Measurements from ENCODE around the gene IL23A.
"Not testable (repeated sequence)": the region's sequence is repeated elsewhere in the genome, so short reads cannot be mapped to it uniquely, and the experiment has no call there.

Gene IL23A

DNA sequence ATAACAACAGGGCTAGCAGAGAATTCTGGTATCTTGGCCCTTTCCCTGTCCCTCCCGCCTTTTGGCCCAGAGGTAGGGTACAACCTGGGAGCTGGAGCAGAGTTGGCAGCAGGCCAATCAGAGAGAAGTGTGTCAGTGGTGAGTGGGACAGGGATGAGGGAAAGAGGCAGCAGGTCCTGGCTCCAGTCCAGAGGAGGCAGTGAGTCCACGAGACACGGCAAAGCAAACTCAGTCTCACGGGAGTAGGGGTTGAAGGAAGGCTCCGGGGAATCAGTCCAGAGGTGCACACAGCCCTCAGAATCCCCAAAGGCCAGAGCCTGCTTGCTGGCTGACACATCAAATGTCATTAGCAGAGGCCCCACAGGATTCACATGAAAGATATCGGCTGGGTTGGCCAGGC is 12.2 kb upstream of the IL23A start:
- DNase-seq = no peak

DNA sequence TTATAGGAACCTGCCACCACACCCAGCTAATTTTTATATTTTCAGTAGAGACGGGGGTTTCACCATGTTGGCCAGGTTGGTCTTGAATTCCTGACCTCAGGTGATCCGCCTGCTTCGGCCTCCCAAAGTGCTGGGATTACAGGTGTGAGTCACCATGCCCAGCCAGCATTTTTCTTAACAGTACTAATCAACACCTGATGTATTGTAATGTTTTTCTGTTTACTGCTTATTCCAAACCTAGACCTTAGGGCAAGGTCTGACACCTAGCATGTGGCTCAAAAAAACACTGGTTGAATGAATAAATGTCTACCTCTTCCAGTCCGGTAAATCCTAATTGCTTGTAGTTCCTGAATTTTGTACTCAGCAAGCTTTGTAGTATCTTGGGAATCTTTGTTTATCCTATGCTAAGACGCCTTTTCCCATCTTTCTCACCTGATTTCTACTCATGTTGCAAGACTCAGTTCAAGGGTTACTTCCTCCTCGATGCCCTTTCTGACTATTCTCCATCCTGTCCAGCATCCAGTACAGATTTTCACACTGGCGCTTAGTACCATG is 7.7 kb upstream of the IL23A start:
- DNase-seq = no peak

DNA sequence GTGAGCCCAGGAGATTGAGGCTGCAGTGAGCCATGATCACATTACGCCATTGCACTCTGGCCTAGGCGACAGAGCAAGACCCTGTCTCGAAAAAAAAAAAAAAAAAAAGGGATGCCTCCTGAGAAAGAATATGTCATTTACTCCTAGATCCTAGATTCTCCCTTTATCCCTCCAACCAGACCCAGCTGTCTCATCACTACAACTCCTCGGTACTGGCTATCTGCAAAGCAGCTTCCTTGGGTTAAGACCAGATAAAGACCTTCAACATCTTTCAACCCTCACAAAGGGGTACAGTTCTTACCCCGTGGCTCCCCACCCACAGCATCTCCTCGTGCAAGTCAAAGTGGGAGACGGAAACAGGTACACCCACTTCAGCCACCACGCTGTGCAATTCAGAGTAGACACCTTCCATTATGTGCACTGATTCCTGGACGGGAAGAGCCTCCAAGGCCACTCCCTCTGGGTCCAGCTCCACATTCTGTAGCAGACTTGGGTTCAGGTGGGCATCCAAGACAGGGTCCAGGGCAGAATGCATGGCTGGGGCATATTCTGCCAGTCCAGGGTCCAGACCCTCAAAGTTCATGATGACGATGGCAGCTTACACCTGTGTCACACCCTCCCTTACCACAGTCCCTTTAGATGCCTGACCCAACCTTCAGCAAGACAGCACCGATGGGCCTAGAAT is 6.0 kb upstream of the IL23A start:
- no peak for DNase-seq

GRCh38 chr12:56333197-56333678 is 5.4 kb upstream of the IL23A start:
- no peak for DNase-seq

DNA sequence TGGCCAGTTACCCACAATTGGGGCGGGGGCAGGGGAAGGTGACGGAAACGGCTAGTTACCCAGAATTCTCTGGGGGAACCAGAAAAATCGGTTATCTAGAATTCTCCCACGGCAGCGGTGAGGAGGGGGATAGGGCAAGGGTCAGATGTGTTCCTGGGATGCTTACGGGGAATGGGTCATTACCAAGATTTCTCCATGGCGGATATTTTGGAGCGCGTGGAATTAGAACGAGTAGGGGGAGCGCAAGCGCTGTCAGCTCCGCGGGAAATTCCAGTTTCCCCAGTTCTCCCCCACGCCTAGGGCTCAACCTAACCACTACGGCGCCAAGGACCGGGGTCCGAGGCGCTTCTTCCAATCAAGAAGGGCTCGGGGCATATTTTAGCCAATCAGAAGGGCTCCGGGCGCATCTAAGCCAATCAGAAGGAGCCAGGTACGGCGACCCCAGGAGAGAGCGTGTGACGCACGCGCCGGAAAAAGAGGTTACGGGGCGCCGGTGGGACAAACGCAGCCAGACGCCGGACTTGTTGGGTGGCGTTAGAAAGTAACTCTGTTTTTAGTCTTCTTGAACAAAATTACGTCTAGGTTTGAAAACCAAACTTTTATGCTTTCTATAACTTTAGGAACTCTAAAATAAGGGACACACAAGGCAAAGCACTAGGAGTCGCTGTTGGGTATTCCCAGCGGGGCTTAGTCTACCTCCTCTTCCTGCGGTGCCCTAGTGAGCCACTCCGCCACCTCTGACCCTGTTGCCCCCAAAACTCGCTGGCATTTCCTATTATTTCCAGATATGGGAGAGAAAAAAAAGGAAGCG is 4.8 kb upstream of the IL23A start, which contains the start of gene PAN2:
TSS of gene PAN2 (minus strand) at position 322 of the 811 bp plus-strand sequence. CDS start 906 bp downstream, outside the sequence.
- DNase-seq = peak; percentile 94 to 95

DNA sequence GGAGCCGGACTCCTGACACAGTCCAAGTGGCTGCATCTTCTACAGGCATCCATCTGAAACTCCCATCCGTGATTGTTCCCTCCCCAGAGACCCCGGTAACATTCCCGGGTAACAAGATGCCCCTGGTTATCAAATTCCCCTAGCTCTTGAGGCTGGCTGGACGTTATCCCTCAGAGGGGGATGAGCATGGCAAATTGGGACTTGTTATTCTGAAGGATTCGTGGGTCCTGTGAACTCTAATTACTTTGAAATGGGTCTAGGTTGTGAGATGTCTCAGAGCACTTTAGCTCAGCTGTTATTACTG is 4.2 kb upstream of the IL23A start:
- DNase-seq = no peak

- DNase-seq = not testable (repeated sequence)
These were observed 3.2 kb upstream of the IL23A start for GRCh38 chr12:56335527-56335926.

GRCh38 chr12:56336361-56337167 is 2.1 kb upstream of the IL23A start:
- no peak for DNase-seq

DNA sequence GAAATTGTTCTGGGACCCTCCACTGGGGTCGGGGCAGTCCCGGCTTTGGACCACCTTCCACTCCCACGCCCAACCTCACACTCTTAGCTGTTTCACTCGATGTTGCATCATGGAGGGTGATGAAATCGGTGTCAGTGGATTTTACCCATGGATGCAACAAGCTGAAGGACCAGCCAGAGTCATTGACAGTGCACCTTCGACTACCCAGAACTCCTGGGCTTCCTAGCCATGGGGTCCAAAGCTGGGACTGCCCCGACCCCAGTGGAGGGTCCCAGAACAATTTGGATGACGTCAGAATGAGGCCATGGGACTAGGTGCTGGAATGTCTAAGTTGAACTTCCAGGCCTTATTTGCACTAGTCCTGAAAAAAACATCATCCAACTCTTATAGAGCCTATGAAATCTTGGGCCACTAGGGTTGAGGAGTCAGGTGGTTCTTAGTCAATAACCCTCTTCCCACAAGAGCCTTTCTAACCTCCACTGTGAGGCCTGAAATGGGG is 882 bp upstream of the IL23A start:
- peak in 1 of 2 experiments; percentile 25 for DNase-seq

- DNase-seq = no peak
These were observed 406 bp downstream of the IL23A start for GRCh38 chr12:56339158-56339422.

DNA sequence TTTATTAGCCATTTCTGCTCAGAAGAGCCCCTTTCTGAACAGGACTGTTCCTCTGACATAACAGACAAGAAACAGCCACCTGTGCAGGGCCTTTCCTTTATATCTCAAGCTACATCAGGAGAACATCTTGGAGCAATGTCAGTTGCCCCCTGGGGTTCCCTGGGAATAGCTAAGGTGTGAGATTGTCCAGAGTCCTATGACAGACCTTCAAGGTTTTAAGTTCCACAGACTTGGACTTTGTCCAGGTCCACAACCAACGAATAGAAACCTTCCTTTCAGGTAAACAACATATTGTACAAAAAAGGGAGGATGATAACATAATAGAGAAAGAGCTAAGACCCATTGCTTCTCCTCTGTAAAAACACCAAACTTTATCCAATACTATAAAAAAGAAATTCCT is 2.9 kb downstream of the IL23A start:
- no peak for DNase-seq

DNA sequence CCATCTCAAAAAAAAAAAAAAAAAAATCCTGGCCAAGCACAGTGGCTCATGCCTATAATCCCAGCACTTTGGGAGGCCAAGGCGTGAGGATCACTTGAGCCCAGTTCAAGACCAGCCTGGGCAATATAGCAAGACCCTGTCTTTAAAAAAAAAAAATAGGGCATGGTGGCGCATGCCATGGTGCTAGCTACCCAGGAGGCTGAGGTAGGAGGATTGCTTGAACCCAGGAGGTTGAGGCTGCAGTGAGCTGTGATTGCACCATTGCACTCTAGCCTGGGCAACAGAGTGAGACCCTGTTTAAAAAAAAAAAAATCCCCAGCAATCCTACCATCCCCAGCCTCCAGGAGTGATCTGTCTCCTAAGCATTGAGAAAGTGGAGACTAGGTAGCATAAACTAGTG is 3.6 kb downstream of the IL23A start:
- DNase-seq = not testable (repeated sequence)

- peak in 1 of 2 experiments; percentile 47 for DNase-seq
These were observed 8.0 kb downstream of the IL23A start for GRCh38 chr12:56346675-56347074.

- DNase-seq = not testable (repeated sequence)
These were observed 8.6 kb downstream of the IL23A start for GRCh38 chr12:56347255-56347654.

- no peak for DNase-seq
These were observed 10.1 kb downstream of the IL23A start for GRCh38 chr12:56348776-56349175.

DNA sequence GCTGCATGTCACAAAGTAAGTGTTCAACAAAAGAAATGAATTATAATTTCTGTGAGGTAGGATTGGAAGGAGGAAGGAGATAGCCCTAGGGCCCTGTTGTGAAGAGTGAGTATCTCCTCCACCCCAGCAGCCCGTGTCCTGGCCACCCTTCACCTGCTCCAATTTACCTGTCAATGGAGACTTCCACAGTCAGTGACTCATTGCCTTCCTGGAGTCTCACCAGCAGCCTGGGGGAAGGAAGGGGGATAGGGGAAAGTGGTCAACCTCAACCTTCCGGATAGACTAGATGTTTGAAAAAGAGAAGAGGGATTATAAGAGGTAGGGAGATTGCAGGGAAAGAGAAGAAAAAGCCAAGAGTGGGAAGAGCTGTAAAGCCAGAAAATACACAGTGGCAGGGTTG is 12.0 kb downstream of the IL23A start:
- no peak for DNase-seq

DNA sequence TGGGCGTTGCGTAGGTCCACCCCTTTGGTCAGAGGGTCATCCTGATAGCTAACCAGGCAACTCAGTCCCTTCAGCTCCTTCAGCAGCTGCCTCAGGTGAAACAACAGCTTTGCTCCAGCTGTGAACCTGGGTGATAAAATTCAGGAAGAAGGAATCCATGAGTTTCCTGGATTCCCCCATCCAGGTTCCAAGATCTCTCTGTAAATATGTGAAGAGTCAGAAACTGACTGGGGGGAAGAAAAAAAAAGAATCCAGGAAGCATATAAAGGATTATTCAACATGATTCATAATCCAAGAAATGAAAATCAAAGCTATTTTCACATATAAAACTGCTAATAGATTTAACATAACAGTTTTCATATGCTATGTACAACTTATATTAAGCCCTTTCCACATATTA is 12.6 kb downstream of the IL23A start:
- DNase-seq = no peak

DNA sequence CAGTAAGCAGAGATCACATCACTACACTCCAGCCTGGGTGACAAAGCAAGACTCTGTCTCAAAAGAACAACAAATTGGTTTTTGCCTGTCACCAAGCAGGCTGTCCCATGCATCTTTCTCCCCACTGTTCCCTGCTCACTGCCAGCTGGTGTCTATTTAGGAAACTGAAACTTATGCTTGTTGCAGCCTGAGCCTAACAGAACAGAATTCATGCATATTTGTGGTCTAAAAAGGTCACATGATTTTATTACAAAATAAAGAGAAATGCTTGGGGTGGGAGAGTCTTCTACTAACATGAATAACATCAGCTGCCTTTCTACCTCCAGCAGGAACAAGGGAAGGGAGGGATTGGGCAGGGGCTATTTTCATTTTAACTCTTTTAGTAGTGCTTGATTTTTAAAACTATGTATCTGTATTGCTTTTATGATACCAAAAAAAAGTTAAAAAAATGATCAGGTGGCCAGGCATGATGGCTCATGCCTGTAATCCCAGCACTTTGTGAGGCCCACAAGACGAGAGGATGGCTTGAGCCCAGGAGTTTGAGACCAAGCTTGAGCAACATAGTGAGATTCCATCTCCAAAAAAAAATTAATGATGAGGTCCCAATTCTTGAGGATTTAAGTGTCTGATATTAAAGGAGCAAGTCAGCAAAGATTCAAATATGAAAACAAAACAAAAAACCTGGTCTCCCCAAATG is 20.3 kb downstream of the IL23A start:
- no peak for DNase-seq

DNA sequence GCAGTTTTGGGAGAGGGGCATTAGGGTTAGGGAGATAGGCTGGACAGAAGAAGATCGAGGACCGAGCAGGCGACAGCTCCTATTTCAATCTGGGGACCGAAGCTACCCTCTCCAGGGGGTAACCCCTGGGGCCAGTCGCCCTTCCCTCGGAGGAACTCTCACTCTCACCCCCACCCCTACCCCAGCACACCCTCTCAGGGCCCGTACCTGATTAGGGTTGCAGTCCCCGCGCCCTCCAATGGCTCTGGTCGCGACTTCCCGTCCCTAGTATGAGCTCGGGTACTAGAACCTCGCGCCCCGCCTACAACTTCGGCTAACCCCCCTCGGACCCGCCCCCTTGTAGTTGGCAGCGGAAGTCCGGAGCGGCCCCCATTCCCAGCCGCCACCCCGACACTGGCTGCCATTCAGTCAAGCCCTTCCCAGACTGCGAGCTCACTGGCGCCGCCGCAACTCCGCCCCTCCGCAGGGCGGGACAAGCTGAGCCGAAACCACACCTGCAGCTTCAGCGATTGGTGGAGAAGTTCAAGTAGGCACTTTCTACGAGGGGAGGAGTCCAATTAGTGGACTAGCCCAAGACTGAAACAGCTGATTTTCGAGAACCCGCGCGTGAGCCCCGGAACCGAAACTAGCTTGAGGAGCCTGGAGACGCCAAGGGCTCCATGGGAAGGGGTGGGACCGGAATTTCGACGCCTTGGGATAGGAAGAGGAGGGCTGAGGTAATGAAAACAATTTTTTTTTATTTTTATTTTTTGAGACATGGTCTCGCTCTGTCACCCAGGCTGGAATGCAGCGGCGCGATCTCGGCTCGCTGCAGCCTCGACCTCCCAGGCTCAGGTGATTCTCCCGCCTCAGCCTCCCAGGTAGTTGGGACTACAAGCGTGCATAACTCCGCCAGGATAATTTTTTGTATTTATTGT is 21.4 kb downstream of the IL23A start, which contains the start of gene STAT2:
TSS of gene STAT2 (minus strand) at position 257 of the 917 bp plus-strand sequence. CDS start 3,536 bp downstream, outside the sequence.
- DNase-seq = peak; percentile 99

GRCh38 chr12:56361487-56362129 is 22.9 kb downstream of the IL23A start:
- no peak for DNase-seq

Measured in activated T-cell treated with anti-CD3 and anti-CD28 coated beads, Interleukin-2, amount 50 U/mL, for 48 hours (primary cell).